Bronchial epithelial cell (primary cell): ENCODE measurements around the gene AP1S2. TPM values are rescaled to one million over a fixed set of nuclear protein-coding genes. Genes with fewer than 3 reads are reported as not detected.

ENCODE experiments used
- DNase-seq: peaks from one replicate; pipeline ENCODE4 v3.0.0-alpha.2; 2010; ENCODE audit warnings: low read depth
- FAIRE-seq: peaks from 2 replicates; lab custom pipeline; 2011; peaks lifted over from hg19 to GRCh38; lab: Jason Lieb, UNC
- H3K27me3 ChIP-seq: 2 replicates; pipeline ENCODE4 v1.5.1; 2011; ENCODE audit warnings: low read length; ENCODE audit not compliant: control insufficient read depth, insufficient read depth
- H3K36me3 ChIP-seq: 2 replicates; pipeline ENCODE4 v1.5.1; 2011; ENCODE audit warnings: low read length; ENCODE audit not compliant: control insufficient read depth, insufficient read depth
- H3K4me3 ChIP-seq: 2 replicates; pipeline ENCODE4 v1.5.1; 2011; ENCODE audit warnings: mild to moderate bottlenecking, low read depth, low read length, control low read depth
- total RNA-seq: library from RNA; depleted of rRNA; stranded (reverse); fragments of >200 nt; gene quantifications from 2 replicates; pipeline ENCODE4 v1.2.1, GENCODE V29; 2014
- TF ChIP-seq, protein P1 (sequence below): IDR thresholded peaks from 2 replicates; pipeline ENCODE4 v1.5.1; 2011; ENCODE audit warnings: mild to moderate bottlenecking, moderate library complexity, low read length, control low read depth, inconsistent platforms; ENCODE audit not compliant: insufficient read depth, severe bottlenecking

The AP1S2 gene
- total RNA-seq, 1 donor from 2014 or later: 16.3 TPM

DNA sequence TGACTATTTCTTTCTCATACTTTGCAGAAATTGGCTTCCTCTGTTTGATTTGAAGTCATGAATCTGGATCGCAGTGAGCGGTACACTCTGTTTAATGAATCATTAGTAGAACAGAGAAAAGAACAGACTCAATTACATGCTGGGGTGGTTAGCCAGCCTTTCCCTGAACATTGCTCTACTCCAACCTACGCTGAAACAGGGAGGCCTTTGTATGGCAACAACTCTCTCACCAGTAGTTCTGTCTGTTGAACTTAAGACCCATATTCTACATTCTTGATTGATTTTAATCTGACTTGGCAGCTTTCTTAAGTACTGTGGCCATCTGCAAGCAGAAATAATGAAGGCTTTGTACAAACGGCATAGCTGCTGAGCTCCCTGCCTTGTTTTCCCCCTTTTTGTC is 19.0 kb upstream of the AP1S2 start:
- Histone ChIP-seq H3K4me3 (no peak overlapping the region), H3K27me3 (no peaks in the 10 kb centered on the region), H3K36me3 (no peaks in the 10 kb centered on the region)
- no peak for DNase-seq
- TF ChIP-seq, protein P1, sequence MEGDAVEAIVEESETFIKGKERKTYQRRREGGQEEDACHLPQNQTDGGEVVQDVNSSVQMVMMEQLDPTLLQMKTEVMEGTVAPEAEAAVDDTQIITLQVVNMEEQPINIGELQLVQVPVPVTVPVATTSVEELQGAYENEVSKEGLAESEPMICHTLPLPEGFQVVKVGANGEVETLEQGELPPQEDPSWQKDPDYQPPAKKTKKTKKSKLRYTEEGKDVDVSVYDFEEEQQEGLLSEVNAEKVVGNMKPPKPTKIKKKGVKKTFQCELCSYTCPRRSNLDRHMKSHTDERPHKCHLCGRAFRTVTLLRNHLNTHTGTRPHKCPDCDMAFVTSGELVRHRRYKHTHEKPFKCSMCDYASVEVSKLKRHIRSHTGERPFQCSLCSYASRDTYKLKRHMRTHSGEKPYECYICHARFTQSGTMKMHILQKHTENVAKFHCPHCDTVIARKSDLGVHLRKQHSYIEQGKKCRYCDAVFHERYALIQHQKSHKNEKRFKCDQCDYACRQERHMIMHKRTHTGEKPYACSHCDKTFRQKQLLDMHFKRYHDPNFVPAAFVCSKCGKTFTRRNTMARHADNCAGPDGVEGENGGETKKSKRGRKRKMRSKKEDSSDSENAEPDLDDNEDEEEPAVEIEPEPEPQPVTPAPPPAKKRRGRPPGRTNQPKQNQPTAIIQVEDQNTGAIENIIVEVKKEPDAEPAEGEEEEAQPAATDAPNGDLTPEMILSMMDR: no peak
- FAIRE-seq: no peak

DNA sequence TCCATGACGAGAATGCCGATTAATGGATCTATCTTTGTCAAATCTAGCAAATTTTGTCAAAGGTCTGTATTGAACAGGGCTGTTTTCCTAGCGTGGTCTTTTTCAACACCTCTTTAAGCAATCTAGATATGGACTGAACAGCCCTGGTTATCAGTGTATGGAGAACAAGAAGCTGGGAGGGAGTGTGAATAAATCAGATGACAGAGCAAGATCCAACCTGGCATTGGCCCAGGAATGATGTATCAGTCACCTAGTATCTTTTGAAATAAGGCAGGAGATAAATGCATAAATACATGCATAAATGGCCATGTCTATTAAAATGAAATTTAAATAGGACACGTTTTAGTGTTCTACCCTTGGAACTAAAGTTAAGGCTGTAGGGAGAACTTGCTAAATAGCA is 15.7 kb upstream of the AP1S2 start:
- Histone ChIP-seq H3K27me3 (no peaks in the 10 kb centered on the region), H3K4me3 (no peak overlapping the region), H3K36me3 (no peaks in the 10 kb centered on the region)
- TF ChIP-seq, protein P1: no peak
- FAIRE-seq (no peak), DNase-seq (peak; percentile 10)

GRCh38 chrX:15869695-15870094 is 15.1 kb upstream of the AP1S2 start:
- H3K27me3 ChIP-seq: no peaks in the 10 kb centered on the region
- DNase-seq (no peak), FAIRE-seq (no peak)
- no peak overlapping the region for H3K4me3 ChIP-seq
- TF ChIP-seq, protein P1: no peak
- no peaks in the 10 kb centered on the region for H3K36me3 ChIP-seq

DNA sequence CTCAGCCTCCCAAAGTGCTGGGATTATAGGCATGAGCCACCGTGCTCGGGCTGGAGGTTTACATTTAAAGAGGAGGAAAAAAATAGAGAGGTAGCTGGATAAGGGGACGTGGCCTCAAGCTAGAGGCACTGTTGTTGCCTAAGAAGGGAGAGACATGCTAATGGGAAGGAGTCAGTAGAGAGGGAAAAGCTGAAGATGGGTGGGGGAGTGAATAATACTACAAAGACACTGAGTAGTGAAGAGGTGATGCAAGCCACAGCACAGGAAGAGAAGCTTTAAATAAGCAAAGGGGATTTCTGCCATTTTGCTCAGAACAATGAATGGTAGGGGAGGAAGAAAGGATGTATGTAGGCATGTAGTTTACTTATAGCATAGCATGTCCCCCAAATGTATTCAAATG is 11.5 kb upstream of the AP1S2 start:
- DNase-seq (peak; percentile 51), FAIRE-seq (no peak)
- Histone ChIP-seq H3K36me3 (no peaks in the 10 kb centered on the region), H3K4me3 (no peak overlapping the region), H3K27me3 (no peaks in the 10 kb centered on the region)
- TF ChIP-seq, protein P1: no peak

GRCh38 chrX:15864629-15865028 is 10.0 kb upstream of the AP1S2 start:
- H3K4me3 ChIP-seq: no peak overlapping the region
- no peaks in the 10 kb centered on the region for H3K36me3 ChIP-seq
- DNase-seq: peak; percentile 84
- no peak for FAIRE-seq
- TF ChIP-seq, protein P1: no peak
- no peaks in the 10 kb centered on the region for H3K27me3 ChIP-seq

GRCh38 chrX:15864023-15864422 is 9.4 kb upstream of the AP1S2 start:
- FAIRE-seq: no peak
- Histone ChIP-seq H3K27me3 (no peaks in the 10 kb centered on the region), H3K4me3 (no peak overlapping the region), H3K36me3 (no peaks in the 10 kb centered on the region)
- no peak for DNase-seq
- TF ChIP-seq, protein P1: no peak
